A673 (cell line): ENCODE data around the gene WNT3.

Experiments used
- EZH2 ChIP-seq: fragments of 200-600 bp; sonication (generic); IDR thresholded peaks from 2 replicates; pipeline ENCODE4 v1.6.1; 2017; ENCODE audit warnings: borderline replicate concordance, low read depth, mild to moderate bottlenecking, mixed read lengths, antibody characterized with exemption, low read length; ENCODE audit not compliant: poor library complexity, severe bottlenecking
- TF ChIP-seq, protein P1 (sequence below): fragments of 300-800, 200-600 bp; sonication (generic); conservative IDR thresholded peaks from 2 replicates; pipeline ENCODE4 v1.5.1; 2017; ENCODE audit warnings: low read depth, mild to moderate bottlenecking, antibody characterized with exemption, low read length, moderate library complexity, mixed read lengths

DNA sequence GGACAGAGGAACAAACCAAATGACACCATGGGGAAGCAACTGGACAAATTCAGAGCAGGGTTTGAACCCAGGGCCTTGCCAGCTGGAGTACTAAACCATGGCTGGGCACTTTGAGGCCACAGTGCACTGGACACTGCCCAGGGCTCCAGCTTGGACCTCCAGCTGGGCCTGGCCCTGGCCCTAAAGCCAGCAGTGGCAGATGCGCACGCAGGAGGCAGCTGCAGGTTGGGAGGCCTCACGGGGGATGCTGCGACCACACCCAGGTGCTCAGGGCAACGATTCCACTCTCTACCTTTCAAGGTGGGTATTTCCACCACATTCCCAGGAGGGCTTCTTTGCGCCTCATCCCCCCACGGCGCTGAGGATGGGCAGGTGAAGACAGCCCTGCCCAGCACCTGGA is 28.9 kb downstream of the WNT3 start:
- TF ChIP-seq, protein P1, sequence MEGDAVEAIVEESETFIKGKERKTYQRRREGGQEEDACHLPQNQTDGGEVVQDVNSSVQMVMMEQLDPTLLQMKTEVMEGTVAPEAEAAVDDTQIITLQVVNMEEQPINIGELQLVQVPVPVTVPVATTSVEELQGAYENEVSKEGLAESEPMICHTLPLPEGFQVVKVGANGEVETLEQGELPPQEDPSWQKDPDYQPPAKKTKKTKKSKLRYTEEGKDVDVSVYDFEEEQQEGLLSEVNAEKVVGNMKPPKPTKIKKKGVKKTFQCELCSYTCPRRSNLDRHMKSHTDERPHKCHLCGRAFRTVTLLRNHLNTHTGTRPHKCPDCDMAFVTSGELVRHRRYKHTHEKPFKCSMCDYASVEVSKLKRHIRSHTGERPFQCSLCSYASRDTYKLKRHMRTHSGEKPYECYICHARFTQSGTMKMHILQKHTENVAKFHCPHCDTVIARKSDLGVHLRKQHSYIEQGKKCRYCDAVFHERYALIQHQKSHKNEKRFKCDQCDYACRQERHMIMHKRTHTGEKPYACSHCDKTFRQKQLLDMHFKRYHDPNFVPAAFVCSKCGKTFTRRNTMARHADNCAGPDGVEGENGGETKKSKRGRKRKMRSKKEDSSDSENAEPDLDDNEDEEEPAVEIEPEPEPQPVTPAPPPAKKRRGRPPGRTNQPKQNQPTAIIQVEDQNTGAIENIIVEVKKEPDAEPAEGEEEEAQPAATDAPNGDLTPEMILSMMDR: no peak
- TF ChIP-seq EZH2: no peak
